HG03342 (cell line): ENCODE measurements around the gene TENM4.

Experiments used
- ATAC-seq: cut with Tn5 transposase; IDR thresholded peaks from one replicate; pipeline ENCODE4 v1.9.1; 2021; ENCODE audit warnings: mild to moderate bottlenecking, moderate library complexity; ENCODE audit not compliant: unreplicated experiment

TENM4 gene

GRCh38 chr11:79043726-79044125, 397.1 kb downstream of the TENM4 start:
- no peak for ATAC-seq

GRCh38 chr11:79042824-79043223, 398.0 kb downstream of the TENM4 start:
- ATAC-seq: no peak

DNA sequence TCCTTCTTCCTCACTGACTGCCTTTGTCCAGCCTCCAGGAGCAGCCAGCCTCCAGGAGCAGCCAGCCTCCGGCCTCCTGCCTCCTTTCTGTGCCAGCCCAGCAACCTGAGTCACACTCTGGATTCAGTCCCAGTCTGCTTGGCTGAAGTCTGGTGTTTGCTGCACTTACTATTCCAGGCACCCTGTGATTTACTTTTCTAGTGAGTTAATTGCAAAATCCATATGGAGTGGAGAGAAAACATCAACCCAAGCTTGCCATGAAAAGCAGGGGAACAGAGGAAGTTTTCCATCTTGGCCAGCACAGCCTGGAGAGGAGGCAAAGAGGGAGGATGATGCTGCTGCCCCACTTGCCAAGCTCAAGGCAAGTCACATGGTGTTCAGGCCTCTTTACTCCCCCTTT, 400.5 kb downstream of the TENM4 start:
- no peak for ATAC-seq

GRCh38 chr11:79039122-79039521, 401.7 kb downstream of the TENM4 start:
- no peak for ATAC-seq

GRCh38 chr11:79035881-79036280, 404.9 kb downstream of the TENM4 start:
- no peak for ATAC-seq

DNA sequence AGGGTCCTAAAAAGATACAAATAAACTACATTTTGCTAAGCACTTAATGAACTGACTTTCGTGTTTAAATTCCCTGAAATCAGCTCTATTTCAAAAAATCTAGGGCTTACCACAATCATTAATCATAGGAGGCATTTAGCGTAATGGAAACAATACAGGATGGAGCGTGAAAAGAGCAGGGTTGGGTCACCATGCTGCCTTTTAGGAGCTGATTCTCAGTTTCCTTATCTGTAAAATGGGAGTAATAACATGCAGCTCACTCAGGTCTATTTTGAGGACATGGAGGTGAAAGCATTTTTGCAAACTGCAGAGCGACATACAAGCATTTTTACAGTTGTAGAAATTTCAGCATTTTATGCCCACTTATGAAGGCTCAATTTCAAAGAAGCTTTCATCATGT, 407.0 kb downstream of the TENM4 start:
- ATAC-seq: no peak

DNA sequence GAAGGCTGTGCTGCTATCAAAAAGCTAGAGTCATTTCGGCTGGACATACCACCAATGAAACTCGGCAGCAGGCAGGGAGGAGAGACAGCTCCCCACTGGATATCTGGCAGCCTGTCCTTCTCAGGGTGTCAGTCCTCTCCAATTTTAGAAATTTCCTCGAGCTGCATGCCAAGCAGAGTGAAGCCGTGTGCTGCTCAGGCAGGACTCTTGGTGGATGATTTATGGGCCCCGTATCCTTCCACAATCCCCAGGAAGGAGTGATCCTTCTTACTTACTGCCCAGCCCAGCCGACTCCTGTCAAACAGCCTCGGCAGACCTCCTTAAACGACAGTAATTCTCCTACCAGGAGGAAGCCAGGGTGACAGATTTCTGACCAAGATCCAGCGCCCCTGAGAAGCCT, 410.4 kb downstream of the TENM4 start:
- ATAC-seq: no peak

GRCh38 chr11:79028225-79028624, 412.6 kb downstream of the TENM4 start:
- no peak for ATAC-seq

DNA sequence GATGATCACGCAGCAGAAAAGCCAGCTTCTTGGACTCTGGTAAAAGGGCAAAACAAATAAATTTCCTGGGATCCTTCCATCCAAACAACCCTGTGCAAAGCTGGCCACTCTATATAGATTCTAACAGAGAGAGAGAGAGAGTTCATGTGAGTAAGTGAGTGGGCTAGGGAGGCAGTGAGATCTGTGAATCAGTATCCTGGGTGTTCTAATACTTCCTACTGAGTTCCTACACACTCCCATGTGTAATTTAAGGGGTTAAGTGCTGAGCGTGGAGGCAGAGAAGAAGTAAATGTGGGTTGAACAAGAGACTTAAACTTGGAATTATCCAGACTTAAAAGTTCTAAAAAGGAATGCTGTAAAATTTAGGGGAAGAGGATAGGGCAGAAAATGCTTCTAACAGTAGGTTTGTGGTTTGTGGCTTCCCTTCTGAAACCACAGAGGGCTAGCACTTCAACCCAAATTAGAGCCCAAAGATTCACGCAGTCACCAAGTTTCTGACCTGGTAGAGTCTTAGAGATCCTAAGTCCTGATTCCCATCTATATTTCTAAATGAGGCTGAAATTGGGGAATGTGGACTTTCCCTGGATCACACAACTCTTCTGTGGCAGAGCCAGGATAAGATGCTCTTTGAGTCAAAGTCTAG, 413.9 kb downstream of the TENM4 start:
- ATAC-seq: no peak

- no peak for ATAC-seq
These were observed 415.2 kb downstream of the TENM4 start for GRCh38 chr11:79025622-79026021.

DNA sequence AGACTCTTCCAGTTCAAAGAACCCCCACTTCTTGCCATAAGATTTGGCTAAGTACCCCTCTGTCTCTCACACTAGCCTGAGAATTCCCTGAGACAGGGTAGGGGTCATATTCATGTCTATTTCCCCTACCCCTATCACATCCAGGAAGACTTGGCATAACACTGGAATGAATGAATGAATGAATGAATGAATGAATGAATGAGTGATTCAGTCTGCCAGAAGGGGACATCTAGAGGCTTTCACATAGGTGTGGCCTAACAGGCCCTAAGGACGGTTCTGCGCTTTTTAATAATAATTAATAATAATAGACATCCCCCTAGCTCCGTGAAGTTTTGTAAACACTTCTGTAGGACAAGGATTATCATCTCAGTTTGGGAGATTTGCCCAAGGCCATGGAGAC, 415.7 kb downstream of the TENM4 start:
- no peak for ATAC-seq

DNA sequence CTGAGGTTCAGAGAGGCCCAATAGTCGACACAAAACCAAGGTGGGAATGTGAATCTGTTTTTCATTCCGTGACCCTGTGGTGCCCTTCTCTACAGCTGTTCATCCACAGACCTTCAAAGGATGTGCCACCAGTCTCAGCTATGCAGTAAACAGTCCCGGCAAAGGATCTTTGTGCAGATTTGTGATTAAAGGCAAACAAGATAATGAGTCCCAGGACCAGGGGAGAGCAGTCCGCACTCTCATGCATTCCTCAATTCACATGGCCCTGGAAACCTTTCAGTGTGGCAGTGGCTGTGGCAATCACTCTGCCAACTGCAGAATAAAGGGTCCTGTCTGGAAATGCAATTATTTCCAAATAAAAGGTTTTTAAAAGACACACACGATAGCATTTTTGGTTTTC, 418.6 kb downstream of the TENM4 start:
- no peak for ATAC-seq

DNA sequence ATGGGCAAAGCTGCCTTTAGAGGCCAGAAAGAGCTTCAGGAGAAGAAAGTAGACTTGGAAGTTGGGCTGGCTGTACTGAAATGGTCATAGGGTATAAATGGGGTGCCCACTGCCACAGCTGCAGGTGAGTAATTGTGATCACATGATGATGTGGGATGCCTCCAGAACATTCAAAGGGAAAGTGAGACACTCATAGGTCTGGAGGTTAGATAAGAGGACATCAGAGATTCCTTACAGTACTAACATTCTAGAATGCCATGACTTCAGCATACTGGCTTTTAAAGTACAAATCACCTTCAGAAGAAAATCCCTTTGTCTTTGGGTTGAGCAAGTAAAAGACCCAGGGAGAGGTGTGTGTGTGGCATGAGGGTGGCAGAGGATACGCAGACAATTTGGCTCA, 419.2 kb downstream of the TENM4 start:
- ATAC-seq: no peak

GRCh38 chr11:79019975-79020374, 420.9 kb downstream of the TENM4 start:
- no peak for ATAC-seq

- ATAC-seq: no peak
These were observed 421.6 kb downstream of the TENM4 start for GRCh38 chr11:79019277-79019676.

- ATAC-seq: no peak
These were observed 422.4 kb downstream of the TENM4 start for GRCh38 chr11:79018371-79018849.

- ATAC-seq: no peak
These were observed 423.0 kb downstream of the TENM4 start for GRCh38 chr11:79017811-79018210.

GRCh38 chr11:79013509-79013908, 427.3 kb downstream of the TENM4 start:
- ATAC-seq: no peak

GRCh38 chr11:79011357-79011756, 429.5 kb downstream of the TENM4 start:
- no peak for ATAC-seq

DNA sequence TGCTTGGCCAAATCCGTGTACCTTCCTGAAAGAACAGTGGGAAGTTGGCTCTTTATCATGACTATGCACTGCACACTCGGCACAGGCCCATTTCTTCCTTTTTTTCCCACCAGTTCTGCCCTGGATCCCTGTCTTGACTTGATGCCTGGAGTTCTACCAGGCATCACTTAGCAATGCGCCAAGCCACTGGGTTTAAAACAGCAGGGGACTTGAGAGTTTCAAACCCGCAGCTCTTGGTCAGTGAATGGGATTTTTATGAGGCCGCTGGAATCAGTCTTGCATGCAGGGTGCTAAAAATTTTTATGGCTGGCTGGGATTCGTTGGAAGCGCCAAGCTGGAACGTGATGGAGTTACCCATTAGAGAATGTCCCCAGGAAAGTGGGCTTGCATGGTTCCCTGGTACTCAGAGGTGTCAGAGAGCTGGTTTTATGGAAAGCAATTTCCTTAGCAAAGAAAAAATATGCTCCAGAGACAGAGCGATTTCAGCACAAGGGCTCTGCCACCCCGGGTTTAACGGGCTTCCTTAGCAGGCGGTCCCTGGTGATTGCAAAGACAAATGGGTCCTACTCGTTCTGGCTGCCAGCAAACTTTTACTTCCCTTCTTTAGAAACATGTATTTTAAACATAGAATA, 432.9 kb downstream of the TENM4 start:
- no peak for ATAC-seq

DNA sequence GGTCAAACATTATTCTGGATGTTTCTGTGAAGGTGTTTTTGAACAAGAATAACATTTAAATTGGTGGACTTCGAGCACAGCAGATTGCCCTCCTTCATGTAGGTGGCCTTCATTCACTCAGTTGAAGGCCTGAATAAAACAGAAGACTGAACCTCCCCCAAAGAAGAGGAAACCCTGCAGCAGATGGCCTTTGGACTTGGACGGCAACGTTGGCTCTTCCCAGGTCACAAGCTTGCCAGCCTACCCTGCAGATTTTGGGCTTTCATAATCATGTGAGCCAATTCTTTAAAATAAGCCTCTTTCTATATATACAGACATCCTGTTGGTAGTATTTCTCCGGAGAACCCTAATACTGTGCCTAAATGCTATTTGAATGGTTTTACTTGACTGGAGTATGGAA, 434.0 kb downstream of the TENM4 start:
- no peak for ATAC-seq

GRCh38 chr11:78996007-78996406, 444.8 kb downstream of the TENM4 start:
- no peak for ATAC-seq

GRCh38 chr11:78995171-78995570, 445.7 kb downstream of the TENM4 start:
- ATAC-seq: no peak
